Measurements from ENCODE around the gene CD244. TPM values are rescaled to one million over a fixed set of nuclear protein-coding genes. Genes with fewer than 3 reads are reported as not detected.

CD244 gene
- total and polyA plus RNA-seq, 7 donors, result 0.03 to 0.63 (median 0.09) TPM; not detected in 3

DNA sequence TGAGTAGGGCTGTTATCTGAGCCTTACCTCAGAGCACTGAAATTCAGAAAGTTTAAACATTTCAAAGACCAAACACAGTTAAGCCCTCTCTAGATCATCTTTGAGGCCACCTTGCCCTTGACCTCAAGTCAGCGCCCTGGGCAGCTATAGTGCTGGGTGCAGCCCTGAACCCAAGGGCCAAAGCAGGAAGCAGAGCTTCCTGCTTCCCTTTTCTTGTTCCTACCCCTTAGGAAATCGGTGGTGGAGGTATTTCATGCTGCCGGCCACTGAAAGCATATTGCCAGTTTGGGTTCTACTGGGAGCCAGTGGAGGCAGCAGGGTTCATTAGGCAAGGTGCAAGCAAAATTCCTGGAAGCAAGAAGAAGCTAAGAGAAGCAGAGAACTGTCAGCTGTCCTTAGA, 26.1 kb downstream of the CD244 start:
- TF ChIP-seq, protein P1, sequence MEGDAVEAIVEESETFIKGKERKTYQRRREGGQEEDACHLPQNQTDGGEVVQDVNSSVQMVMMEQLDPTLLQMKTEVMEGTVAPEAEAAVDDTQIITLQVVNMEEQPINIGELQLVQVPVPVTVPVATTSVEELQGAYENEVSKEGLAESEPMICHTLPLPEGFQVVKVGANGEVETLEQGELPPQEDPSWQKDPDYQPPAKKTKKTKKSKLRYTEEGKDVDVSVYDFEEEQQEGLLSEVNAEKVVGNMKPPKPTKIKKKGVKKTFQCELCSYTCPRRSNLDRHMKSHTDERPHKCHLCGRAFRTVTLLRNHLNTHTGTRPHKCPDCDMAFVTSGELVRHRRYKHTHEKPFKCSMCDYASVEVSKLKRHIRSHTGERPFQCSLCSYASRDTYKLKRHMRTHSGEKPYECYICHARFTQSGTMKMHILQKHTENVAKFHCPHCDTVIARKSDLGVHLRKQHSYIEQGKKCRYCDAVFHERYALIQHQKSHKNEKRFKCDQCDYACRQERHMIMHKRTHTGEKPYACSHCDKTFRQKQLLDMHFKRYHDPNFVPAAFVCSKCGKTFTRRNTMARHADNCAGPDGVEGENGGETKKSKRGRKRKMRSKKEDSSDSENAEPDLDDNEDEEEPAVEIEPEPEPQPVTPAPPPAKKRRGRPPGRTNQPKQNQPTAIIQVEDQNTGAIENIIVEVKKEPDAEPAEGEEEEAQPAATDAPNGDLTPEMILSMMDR (IDR thresholded peaks at IDR 0.05), result no peak
- no peak for ATAC-seq
- DNase-seq, result no peak
- no peaks in the 10 kb centered on the region for H3K36me3 ChIP-seq (ENCODE audit: insufficient read depth in 1 of 2, low read depth in 1 of 2)
- WGBS, 3 donors, result 38 to 56% (median 56%) methylated on average over 3 of the region's 3 CpGs
- no peak overlapping the region for H3K4me3 ChIP-seq
- no peaks in the 10 kb centered on the region for H3K9me3 ChIP-seq
- H3K4me1 ChIP-seq, result no peaks in the 10 kb centered on the region
- no peak overlapping the region for H3K27ac ChIP-seq
- intact Hi-C loops (cut with DNase I), result loop anchor here (10.0 kb wide), 2 partner anchors 118 to 258 kb away; partner anchors contain the start of genes ITLN2 (in 1 of the 2) and KLHDC9 (in 1 of the 2)
- peaks cover 0 to under 1% (median 0%) of the 10 kb centered on the region in 3 donors for H3K27me3 ChIP-seq (ENCODE audit: insufficient read depth in 3 of 3, low read length in 2 of 3)

DNA sequence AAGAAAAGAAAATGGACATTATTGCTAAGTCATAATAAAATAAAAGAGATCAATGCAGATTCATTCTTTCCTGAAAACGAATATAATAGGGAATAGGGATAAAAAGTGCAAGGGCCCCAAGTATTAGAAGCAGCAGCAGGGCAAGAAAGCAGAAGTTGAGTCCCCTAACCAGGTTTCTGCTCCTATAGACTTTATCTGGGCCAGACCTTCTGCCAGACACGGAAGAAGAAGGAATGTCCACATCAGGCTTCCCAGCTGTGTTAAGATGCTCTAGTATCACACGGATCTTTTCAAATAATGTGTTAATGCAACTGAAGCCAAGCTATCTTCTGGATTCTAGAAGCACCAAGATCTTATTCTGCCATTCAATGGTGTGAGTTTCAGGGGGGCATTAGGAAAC, 26.9 kb downstream of the CD244 start:
- Histone ChIP-seq H3K27ac (no peak overlapping the region), H3K4me1 (no peaks in the 10 kb centered on the region), H3K9me3 (no peaks in the 10 kb centered on the region), H3K36me3 (ENCODE audit: insufficient read depth in 1 of 2, low read depth in 1 of 2) (no peaks in the 10 kb centered on the region), H3K27me3 (ENCODE audit: insufficient read depth in 3 of 3, low read length in 2 of 3) (no peaks in the 10 kb centered on the region), H3K4me3 (no peak overlapping the region)
- ATAC-seq (no peak), DNase-seq (no peak)
- whole genome bisulfite sequencing, 3 donors, result 61 to 75% (median 66%) methylated on average over 3 of the region's 3 CpGs
- intact Hi-C loops (cut with DNase I), result loop anchor here (10.0 kb wide), 2 partner anchors 119 to 259 kb away; partner anchors contain the start of genes ITLN2 (in 1 of the 2) and KLHDC9 (in 1 of the 2)
- TF ChIP-seq, protein P1 (IDR thresholded peaks at IDR 0.05), result no peak

DNA sequence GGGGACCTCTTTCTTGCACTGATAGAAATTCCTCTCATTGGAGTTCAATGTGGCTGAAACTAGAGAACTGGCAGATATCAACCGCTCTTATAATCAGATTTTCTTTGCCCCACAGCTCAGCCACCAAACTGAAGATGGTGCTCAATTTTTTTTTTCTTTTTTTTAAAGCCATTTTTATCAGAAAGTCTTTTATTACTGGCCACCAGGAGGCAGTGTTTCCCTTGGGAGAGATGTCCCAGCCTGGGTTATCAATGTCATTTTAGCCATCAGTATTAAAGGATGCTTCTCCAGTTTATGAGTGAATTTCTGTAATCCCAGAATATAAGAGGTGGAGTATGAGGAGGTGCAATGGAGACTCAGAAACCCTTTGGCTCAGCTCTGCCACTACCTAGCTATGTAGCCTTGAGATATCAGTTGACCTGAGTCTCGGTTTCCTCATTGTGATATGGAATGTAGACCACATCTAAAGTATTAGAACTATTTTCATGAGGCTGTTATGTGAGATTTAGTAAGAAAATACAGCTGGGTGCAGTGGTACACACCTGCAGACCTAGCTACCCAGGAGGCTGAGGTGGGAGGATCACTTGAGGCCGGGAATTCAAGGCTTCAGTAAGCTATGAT, 27.6 kb downstream of the CD244 start:
- H3K27ac ChIP-seq, result no peak overlapping the region
- H3K9me3 ChIP-seq, result no peaks in the 10 kb centered on the region
- TF ChIP-seq, protein P1 (IDR thresholded peaks at IDR 0.05), result peak; percentile 7
- no peaks in the 10 kb centered on the region for H3K27me3 ChIP-seq (ENCODE audit: insufficient read depth in 3 of 3, low read length in 2 of 3)
- no peak for ATAC-seq
- H3K4me3 ChIP-seq, result no peak overlapping the region
- 70 to 81% (median 80%) methylated on average over 3 of the region's 3 CpGs for WGBS, 3 donors
- no peaks in the 10 kb centered on the region for H3K36me3 ChIP-seq (ENCODE audit: insufficient read depth in 1 of 2, low read depth in 1 of 2)
- no peak for DNase-seq
- intact Hi-C loops (cut with DNase I), result loop anchor here (10.0 kb wide), 2 partner anchors 120 to 260 kb away; partner anchors contain the start of genes ITLN2 (in 1 of the 2) and KLHDC9 (in 1 of the 2)
- no peaks in the 10 kb centered on the region for H3K4me1 ChIP-seq

DNA sequence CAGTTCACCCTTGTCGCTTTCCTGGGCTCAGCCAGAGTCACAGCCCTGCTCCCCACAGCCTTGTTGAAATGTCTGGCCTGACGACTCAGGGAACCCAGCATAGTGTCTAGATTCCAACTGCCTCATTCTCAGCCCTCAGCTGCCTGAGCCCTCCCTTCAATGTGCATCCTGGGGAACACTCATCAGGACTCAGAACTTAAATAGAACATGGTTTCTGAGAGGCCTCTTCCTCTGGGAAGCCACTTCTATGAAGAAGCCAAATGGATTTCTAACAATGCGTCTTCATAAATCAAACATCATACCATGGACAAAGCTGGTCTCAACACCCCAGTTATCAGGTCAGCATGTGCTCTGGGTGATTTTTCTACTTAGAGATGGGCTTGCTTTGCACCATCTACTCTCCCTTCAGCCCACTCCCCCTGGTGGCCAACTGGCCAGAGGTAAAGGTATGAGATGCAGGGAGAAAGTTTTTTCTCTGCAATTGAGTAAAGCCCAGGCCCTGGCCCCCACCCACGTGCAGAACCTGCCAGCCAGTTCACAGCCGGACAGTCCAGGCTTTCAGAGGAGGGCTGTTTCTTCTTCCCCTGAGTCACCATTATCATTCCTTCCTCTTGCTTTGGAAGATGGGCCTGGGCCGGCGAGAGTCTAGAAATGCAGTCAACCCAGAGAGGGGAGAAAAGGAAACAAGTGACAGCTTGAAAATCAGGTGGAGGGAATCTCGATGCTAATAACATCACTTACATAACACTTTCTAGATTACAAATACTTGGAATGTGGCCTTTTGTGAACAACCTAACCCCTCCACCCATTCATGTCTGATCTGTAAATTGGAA, 32.1 kb downstream of the CD244 start:
- H3K4me3 ChIP-seq, result no peak overlapping the region
- TF ChIP-seq, protein P1 (IDR thresholded peaks at IDR 0.05), result peak; percentile 14
- H3K36me3 ChIP-seq (ENCODE audit: insufficient read depth in 1 of 2, low read depth in 1 of 2), result no peaks in the 10 kb centered on the region
- WGBS, 3 donors, result 56 to 63% (median 58%) methylated on average over 8 of the region's 8 CpGs
- DNase-seq (peak in 1 of 2 donors; percentile 64), ATAC-seq (no peak)
- H3K27ac ChIP-seq, result no peak overlapping the region
- intact Hi-C loops (cut with DNase I), result loop anchor here (10.0 kb wide), 2 partner anchors 124 to 264 kb away; partner anchors contain the start of genes ITLN2 (in 1 of the 2) and KLHDC9 (in 1 of the 2)
- no peaks in the 10 kb centered on the region for H3K9me3 ChIP-seq
- H3K4me1 ChIP-seq, result no peaks in the 10 kb centered on the region
- H3K27me3 ChIP-seq (ENCODE audit: insufficient read depth in 3 of 3, low read length in 2 of 3), result no peaks in the 10 kb centered on the region

Measured in psoas muscle (tissue), 8 donors.